Measurements from ENCODE around the gene PRKACA.

Gene PRKACA

DNA sequence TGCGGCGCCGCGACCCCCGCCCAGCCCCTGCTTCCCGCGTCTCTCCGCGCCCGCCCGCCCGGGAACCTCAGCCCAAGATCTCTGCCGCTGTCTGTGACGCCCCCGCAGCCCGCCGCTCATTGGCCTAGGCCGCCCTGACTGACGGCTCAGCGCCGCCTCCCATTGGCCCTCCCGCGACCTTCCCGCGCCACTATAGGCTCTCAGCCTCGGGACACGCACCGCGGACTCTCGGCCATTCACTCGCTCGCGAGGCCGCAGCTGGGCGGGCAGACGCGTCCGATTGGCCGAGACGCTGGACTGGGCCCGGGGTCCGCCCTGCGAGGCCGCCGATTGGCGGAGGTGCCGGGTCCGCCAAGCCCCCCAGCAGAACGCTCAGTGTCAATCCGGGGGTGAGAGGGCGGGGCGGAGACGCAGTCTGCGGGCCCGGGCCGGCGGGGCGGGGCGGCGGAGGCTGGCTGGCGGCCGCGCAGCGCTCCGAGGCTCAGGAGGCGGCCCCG, at the start of gene PRKACA:
TSS of gene PRKACA (minus strand) at position 95 of the 497 bp plus-strand sequence. CDS start 215 bp downstream, outside the sequence.
- peak; percentile 97 for DNase-seq (ENCODE audit: low read depth)

DNA sequence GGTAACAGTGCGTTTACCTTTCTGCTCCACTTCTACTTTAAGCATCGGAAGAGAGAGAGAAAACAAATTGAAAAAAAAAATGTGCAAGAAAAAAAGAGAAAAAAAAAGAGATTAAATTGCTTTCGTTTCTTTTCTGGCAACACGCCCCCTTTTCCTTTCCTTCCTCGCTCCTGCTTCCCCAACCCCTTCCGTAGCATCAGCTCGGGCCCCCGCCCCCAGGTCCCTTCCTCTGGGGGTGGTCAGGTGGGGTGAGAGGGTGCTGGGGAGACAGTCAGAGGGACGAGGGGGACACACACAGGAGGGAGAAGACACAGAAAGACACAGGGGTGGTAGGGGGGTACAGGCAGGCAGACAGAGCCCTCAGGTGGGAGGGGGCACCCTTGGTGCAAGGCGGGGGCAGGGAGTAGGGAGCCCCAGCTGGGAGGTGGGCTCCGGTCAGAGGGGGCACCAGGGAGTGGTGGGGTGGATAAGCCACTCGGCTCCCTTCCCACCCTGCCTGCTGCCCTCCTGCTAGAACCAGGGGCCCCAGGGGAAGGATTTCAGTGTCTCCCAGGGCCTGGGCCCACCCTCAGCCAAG, 49.5 kb upstream of the PRKACA start:
- DNase-seq (ENCODE audit: low read depth): no peak

DNA sequence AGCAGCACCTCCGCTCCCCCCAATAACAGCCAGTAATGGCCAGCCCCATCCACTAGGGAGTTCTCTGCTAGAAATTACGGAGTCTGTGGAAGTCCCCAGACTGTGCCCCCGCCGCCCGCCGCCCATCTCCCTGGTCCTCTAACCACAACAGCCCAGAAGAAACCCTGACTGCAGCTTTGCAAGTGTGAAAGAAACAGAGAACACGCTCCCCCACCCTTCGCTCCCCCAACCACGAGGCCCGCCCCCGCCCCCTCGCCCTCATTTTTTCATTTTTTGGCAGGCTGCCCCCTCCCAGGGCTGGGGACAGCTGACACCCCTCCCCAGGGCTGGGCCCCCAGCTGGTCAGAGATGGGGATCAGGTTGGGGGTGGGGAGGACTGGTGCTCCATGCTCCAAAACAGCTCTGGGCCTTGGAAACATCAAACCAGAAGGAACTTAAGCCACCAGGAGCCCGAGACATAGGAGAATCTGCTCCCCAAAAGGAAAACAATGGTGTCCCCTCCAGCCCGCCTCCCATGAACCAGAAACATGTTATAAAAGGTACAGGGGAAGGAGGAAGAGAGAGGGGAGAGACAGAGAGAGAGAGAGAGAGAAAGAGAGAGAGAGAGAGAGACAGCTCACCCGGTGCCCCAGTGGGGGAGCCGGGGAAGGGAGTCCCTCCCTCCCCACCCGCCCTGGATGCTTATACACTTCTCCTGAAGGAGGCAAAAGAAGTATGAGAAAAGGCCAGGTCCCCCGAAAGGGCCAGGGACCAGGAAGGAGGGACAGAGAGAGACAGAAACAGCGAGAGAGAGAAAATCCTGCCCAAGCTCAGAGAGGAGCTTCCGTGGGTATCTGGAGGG, 48.6 kb upstream of the PRKACA start:
- DNase-seq (ENCODE audit: low read depth): no peak

DNA sequence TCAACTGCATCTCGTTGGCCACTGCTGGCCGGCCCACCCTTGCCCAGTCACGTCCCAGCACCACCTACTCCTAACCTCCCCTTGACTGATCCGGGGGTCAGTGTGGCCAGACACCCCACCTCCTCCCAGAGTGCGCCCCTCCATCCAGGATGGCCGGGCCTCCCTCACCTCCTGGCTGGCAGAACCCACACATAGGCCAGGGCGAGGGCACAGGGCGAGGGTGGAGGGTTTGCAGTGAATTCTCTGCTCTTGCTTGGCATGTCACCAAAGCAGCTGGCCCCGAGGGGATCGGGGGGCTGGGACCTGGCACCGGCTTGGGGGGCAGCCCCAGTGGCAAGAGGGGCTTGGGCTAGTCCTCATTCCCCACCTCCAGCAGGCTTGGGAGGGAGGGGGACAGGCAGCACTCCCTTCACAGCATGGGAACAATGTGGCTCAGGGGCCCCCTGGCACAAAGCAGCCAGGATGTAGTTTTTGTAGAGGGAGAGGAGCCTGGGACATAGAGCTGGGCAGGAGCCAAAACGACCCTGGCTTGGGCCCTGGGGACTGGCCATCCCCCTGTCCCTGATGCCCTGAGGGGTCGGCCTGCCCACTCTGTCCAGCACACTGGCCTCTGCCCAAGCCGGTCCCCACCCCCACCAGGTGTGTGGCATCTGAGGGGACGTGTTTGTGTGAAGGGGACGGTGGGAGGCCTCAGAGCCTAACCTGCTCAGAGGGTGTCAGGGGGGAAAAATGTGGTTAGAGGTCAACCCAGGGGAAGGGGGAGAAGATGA, 47.3 kb upstream of the PRKACA start:
- DNase-seq (ENCODE audit: low read depth): no peak

DNA sequence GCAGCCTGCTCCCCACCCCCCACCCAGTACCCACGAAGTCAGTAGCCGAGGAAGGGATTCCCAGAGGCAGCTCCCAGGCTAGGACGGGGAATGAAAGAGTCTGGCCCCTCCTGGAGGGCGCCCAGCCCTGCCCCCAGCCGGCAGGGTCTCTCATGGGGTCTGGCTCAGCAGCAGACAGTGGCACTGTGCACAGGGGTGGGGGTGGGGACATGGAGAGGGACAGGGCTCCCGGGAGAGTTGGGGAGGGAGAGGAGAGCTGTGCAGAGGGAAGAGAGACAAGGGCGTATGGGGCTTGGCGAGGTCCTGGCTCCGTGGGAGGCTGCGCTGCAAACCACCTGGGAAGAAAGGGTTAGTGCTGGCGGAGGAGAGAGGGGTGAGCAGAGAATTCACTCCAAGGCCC, 46.5 kb upstream of the PRKACA start:
- DNase-seq (ENCODE audit: low read depth): no peak

DNA sequence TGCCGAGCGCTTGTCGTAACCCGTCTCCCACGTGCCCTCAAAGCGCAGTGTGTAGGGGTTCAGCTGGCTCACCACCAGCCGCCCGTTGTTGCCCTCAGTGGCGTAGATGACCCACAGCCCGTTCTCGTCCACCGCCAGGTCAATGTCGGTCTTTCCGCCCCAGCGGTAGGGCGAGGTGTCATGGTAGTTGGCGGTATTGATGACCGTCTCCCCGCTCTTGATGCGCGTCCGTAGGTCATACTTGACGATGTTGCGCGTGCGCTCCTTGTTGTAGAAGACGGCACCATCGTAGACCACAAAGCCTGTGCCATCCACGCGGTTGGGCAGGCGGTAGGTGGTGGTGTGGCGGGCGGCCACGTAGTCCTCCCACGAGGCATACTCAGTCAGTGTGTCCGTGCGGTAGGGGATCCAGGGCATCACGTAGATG, 45.3 kb upstream of the PRKACA start:
- DNase-seq (ENCODE audit: low read depth): no peak

DNA sequence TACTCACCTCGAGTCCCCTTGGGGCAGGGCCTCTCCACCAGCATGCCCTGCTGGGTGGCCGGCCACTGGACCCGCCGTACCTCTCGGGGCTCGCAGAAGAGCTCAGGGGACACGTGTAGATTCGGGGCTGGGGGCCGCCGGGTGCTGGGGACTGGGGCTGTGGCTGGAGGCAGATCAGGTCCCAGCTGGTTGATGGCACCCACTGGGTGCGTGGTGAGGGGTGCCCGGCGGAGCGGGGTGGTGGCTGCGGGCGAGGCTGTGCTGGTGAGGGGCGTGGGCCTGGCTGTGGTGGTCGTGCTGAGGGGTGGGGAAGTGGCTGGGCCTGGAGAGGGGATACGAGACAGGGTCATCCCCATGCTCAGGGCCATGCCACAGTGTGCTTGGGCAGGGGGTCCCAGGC, 43.7 kb upstream of the PRKACA start:
- DNase-seq (ENCODE audit: low read depth): no peak

DNA sequence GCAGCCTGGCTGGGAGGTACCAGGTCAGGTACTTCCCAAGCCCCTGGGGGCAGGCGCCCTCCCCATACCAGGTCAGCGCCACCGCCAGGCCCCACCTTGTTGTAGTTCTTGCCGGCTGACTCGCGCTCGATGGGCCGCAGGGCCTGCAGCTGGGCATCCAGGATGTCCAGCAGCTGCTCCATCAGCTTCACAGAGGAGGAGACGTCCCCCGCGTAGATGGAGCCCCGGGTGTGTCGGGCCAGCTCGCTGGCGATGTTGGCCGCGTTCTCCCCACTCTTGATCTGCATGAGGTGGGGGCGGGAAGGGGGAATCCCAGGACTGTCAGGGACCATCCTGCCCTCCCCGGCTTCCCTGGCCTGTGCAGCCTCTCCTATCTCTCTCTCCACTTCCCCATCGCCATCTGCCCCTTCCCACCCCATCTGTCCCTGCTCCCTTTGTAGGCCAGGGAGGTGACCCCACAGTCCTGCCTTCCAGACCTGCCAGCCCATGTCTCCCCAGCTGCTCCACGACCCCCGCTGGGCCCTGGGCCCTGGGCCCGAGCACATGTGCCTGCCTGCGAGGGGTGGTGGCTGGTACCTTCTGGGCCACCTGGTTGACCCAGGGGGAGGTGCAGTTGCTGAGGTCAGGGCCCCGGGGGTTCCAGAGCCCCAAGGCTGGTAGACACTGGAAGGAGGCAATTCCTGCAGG, 42.6 kb upstream of the PRKACA start:
- DNase-seq (ENCODE audit: low read depth): no peak

DNA sequence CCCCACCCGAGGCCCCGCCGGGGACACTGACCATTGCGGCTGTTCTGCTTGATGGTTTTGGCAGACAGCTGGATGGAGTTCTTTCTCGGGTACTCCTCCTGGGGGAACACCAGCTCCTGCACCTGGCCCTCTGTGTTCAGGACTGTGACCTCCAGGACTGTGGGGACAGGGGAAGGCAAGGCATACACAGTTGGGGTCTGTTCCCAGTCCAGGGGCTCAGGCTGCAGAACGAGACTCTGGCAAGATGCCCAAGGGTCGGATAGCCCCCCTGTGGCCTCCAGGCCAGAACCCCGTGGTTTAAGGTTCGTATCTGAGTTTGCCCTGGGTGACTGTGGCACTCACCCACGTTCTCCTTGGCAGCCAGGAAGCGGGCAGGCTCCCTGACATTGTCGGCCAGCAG, 41.5 kb upstream of the PRKACA start:
- no peak for DNase-seq (ENCODE audit: low read depth)

DNA sequence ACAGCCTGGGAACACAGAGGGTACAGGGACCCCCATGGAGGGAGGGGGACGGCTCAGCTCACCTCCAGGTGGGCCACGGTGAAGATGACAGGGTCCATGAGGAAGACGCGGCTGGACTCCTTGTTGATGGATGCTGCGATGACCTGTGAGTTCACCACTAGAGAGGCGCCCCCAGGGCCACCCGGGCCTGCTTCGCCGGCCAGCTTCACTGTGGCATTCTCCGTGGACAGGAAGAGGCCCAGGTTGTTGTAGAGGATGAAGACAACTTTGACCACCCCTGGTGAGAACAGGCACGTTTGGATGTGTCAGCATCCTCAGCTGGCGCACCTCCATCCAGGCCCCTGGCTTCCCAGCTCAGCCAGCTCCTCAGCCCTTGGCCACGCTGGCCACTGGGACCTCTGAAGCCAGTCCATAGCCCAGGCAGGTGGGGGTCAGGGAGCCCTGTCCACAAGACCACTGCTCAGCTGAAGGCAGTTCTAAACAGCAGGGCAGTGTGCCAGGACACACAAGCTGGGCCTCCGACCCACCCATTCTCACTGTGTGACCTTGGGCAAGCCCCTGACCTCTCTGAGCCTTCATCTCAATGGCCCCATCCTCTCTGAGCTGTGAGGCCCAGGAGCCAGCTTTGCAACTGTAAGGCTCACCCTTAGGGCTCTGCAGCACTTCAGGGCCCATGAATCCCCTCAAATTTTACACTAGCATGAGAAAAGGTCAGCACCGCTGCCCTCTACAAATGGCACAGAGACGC, 40.9 kb upstream of the PRKACA start:
- no peak for DNase-seq (ENCODE audit: low read depth)

DNA sequence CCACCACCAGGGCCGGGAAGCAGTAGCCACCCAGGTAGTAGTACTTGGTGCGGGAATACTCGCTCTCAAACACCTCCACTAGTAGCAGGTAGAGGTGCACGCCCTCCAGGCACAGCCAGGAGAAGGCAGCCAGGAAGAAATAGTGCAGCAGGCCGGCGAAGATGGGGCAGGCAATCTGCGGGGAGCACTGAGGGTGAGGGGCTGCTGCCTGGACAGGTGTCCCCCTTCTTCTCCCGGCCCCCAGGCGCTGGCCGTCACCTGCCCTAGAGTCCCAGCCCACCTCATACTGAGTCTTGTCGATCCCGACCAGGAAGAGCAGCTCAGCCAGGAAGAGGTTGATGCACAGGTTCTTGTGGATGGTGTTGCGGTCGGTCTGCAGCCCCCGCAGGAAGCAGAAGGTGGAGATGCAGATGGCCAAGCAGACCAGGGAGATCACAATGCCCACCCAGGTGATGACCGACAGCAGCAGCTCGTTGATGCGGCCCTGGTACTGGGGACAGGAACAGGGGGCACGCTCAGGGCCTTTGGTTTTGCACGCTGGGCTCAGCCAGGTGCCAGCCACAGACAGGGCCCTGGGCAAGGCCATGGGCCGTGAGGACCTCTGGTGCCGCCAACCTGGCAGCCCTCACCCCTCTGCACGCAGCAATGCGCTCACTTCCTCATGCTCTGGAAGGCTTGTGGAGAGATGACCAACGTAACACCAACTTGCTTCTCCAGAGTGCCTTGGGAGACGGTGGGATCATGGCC, 39.6 kb upstream of the PRKACA start:
- DNase-seq (ENCODE audit: low read depth): no peak

DNA sequence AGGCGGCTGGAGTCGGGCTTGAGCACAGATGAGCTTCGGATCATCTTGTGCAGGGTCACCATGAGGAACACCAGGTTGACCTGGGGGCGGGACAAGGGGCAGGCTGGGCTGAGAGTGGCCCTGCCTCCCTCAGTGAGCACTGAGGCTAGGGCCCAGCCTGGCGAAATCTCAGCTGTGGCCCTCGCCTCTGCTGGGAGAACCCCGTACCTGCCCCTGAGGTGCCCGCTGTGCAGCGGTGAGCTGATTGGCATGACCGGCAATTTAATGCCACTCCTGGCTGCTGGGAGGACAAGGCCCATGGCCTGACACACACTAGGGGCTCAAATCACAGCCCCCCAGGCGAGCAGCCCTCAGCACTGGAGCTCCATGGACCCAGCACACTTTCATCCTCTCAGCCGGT, 38.6 kb upstream of the PRKACA start:
- no peak for DNase-seq (ENCODE audit: low read depth)

DNA sequence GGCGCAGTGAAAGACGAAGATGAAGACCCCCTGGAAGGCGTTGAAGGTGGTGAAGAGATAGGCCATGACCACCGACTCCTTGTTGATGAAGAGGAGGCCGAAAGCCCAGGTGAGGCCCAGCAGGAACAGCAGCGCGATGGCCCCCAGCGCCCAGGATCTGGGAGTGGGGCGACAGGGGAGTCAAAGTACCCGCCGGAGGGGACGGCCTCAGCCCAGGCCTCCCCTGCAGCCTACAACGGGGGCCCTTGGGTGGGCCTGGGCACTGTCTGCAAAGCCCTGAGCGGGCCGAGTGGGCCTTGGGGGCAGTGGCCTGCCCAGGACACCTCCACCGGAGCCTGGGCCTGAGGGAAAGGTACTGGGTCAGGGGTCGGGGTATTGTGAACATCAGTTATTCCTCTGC, 37.8 kb upstream of the PRKACA start:
- DNase-seq (ENCODE audit: low read depth): no peak

DNA sequence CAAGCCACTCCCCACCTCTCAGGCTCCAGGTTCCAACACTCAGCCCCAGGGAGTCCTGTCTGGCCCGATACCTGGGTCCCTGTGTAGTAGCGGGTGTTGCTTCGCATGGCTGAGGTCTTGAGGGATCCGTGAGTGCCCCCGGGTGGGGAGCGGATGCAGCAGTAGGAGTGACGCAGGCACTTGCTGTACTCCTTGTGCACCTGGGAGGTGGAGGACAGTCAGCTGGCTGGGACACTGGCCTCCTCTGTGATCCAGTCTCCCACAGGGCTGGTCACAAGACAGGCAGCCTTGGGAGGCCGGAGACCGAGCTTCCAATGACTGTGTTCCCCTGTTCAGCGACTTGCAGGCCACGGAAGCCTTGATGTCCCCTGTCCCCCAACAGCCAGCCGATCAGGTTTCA, 35.2 kb upstream of the PRKACA start:
- no peak for DNase-seq (ENCODE audit: low read depth)

DNA sequence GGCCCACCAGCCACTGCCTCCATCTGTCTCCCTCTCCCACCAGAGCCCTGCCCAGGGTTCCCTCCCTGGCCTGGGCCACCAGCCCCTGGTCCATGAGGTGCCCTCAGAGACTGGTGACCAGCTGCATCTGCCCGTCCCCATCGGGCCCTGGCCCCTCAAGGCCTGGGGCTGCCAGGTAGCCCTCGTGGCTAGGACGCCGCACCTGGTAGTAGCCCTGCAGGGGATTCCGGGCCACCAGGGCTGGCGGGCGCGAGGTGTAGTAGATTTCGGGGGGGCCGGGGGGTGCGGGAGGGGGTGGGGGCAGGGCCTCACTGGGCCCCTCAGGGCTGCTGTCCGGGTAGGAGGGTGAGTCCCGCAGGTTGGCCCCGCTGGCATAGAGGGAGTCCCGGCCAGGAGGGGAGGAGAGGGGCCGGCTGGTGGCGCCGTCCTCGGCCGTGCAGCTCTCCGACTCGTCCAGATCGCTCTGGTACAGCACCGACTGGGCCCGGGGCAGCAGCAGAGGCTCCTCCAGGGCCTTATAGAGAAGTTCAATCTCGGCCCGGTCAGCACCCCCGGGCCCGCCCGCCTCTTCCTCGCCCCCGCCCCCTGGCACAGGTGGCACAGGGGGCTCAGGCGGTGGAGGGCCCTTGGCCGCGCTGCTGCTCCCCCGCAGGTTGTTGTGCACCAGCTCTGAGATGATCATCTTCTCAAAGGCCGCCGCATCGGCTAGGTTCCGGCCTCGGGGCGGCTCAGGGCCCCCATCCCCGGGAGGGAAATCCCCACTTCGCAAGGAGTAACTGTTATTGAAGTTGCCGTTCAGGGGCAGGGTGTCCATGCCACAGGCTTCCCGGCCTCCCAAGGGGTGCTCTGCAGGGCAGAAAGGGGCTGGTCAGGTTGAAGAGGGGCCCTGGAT, 33.5 kb upstream of the PRKACA start:
- DNase-seq (ENCODE audit: low read depth): no peak

DNA sequence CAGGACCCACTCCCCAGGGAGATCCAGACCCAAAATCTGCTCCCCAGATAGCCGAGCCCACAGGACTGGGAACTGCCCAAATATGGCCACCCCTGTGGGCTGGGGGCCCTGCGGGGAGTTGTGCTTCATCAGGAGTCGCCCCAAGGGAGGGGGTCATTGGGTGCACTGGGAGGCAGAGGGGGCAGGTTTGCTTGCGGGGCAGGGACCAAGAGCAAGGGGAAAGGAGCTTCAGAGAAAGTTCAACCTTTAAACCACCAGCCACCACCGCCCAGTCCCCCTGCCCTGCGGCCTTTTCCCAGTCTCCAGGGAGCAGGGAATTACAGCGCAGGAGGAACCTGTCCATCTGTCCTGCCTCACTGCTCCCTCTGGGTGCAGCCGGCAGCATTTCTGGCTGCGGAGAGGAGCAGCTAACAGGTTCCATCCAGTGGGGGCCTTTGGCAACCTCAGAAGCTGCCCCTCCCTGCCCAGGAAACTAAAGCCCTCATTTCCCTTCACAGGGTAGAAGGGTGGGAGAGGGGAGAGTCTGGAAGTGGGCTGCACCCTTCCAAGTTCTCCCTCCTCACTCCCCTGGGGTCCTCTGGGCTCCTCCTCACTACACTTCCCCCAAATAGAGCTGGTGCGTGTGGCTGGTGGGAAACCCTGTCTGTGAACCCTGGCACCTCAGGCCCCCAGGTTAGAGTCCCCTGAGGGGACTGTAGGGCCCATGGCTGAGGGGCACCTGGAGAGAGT, 32.6 kb upstream of the PRKACA start:
- no peak for DNase-seq (ENCODE audit: low read depth)

DNA sequence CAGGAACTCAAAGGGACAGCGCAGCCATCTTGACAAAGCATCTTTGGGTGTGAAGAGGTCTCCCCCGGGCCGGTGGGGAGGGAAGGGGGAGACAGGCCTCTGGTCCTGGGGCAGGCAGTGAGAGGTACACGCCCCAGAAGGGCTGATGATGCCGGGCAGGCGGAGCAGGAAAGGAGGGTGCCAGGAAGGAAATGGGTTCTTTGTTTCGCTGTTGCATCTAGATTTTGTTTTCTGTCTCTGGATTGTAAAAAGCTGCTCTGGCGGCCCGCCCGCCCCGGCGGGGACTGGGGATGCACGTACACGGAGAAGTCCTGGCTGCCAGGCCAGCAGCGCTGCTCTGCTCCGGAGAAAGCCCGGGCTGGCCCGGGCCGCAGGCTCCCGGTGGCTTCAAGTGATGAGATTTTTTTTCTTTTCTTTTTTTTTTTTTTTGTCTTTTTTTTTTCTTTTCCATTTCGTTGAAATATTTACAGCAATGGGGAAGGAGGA, 32.0 kb upstream of the PRKACA start:
- DNase-seq (ENCODE audit: low read depth): no peak

DNA sequence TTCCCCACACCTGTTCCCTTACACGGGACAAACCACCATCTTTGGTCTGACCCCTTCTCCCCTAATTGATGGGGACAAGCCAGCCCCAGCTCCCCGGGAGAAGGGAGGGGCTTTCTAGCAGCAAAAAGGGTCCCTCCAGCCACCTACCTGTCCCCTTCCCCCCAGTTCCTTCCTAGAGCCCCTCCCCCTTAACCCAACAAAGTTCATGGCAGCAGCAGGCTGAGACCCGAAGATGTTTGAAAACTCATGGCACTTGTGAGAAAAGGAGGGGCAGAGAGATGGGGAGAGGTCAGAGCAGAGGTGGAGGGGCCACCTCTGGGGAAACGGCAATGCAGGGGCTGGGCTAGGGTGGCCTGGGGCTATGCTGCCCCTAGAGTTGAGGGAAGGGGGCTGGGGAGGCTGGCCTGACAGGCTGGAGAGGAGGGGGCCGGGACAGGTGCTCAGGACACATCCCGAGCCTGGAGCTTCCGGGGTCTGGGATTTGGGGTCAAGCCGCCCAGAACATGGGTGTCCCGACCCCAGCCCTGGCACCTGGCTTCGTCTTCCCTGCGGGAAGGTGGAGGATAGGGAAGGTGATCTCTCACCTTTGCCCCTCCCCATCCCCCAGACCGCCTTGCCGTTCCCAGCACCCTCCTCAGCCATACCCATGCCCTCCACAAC, 31.3 kb upstream of the PRKACA start:
- no peak for DNase-seq (ENCODE audit: low read depth)
